NCI-H128 (cell line): ENCODE data around the gene ADAMTS9.

Experiments
- DNase-seq: peaks from one replicate; lab custom pipeline; 2025; ENCODE audit not compliant: unreplicated experiment; lab: John Stamatoyannopoulos, UW

Gene ADAMTS9

DNA sequence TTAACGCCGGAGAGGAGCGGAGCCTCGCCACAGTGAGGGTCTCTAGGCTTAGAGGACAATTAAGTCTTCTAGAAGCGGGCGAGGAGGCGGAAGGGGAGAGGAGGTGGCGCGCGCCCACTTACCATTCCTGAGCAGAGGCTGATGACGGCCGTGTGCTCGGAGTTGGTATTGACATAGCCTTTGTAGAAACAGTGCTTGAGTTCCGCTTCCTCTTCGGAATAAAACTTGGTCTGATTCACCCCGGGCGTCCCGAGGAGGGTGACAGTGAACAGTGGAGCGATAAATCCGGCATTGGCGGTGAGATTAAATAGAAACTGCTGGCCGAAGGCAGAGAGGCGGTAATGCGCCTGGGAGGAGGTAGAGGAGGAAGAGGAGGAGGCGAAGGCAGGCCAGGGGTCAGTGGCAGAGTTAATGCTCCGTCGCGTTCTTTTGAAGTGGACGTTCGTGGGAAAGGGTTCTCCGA is 1.3 kb downstream of the ADAMTS9 start:
- no peak for DNase-seq

DNA sequence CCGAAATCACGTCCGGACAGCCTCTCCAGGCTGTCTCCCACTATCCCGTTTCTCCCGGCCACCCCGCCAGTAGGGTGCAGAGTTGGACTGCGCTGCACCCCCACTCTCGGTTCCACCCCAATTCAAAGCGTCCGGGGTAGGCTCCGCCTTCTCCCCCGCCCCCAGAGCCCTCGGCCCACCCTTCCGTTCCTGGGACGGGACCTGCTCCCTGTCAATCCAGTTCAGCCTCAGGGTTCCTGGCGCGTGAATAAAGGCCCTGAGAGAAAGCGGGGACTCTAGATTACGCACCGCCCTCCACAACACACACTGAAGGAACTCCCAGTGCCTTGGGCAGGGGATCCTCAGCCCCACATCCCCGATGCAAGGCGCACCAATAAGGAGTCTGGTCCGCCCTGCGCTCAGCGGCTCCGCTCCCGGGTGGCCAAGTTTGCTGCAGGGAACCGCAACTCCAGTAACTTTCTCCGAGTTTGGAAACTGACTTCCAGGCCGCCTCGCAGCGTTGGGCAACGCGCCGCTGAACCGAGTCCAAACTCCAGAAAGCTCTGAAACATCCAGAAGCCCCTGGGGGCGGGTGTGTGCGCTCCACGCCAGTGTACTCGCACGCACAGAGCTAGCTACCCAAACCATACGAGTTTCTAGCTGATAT is 1.9 kb downstream of the ADAMTS9 start:
- DNase-seq, result no peak

DNA sequence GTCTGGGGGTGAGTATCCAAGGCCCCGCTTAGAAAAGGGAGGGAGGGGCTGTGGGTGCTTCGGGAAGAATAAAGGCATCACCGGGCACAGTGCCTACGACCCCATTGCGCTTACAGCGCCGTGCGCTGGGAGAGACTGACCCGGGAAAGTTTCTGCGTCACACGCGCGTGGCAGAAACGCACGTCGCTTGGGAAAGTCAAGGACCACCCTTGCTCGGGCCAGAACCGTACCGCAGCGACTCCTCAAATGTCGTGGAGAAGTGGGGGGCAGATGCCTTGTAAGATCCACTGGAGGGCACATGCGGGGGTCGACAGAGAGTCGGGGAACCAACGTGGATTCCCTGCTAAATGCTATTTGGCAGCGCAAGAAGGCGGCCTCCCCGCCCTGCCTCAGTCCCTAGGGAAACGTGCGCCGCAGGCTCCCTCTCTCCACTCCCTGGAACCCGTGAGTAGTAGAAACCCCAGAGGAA is 2.4 kb downstream of the ADAMTS9 start:
- DNase-seq, result no peak

DNA sequence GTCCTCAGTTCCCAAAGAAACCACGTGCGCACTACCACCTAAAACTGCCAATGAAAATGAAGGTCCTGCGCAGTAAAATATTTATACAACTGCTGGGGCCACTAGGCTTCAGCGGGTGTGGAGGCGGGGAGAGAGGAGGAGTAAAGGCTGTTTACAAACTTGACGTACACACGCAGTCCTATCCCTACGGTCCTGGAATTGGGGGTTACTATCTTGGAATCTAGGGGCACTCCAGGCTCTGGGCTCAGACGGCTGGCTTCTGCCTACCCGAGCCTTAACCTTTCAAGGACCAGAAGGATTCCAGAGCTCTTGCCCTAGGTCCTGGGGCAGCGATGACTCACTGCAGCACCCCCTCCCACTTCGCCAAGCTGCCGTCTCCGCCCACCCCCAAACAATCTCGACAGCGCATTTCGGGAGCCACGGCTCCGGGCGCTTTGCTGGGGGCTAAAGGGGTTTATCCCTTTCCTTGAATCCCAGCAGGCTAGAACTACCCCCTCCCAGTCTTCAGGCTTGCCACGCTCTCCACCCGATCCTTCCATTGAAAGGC is 3.0 kb downstream of the ADAMTS9 start:
- DNase-seq, result no peak

DNA sequence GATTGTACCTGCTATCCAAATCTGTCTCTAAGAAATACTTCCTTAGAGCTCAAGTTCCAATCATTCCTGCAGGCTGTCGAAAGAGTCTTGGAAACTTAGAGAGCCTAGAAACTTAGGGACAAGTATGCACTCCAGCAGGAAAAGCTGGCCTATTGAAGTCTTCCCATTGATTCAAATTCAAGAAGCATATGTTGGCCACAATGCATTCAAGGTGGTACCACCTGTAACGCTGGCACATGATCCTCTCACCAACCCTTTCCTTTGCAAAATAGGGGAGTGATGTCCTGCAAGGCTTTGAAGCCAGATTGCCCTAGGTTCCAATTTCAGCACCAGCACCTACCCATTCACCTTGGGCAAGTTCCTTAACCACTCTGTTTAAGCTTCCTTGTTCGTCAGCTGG is 6.0 kb downstream of the ADAMTS9 start:
- DNase-seq, result no peak

DNA sequence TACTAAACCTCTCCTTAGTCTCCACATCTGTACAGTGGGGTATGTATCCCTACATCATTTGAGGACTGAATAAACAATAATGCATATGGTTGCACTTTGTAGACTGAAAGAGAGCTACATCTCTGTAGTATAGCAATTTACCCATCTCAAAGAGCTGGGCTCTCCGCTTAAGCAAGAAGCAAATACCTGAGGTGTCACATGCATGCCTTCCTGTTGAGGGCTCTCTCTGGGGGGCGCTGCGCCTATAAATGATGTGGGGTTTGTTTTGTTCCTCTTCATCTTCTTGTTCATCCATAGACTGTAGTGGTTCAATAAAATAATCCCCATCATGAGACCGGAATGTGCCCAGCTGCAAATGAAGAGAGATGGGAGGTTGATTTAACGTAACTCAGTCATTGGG is 6.8 kb downstream of the ADAMTS9 start:
- DNase-seq, result no peak

DNA sequence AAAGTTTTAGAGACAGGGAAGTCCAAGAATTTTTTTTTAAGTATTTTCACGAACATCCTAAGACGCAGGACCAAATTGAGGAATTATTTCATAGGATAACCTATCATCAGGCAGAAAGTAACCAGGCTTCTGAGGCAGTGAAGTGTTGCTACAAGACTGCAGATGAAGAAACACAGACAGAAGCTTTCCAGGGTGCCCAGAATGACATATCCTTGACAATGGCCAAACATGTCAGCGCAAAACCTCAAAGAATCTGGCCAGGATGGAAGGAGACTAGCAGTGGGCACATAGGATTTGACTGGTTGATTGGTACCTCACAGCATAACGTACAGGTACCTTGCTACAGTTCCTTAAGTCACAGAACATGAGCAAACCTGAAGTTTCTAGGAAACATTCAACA is 7.5 kb downstream of the ADAMTS9 start:
- DNase-seq, result no peak

DNA sequence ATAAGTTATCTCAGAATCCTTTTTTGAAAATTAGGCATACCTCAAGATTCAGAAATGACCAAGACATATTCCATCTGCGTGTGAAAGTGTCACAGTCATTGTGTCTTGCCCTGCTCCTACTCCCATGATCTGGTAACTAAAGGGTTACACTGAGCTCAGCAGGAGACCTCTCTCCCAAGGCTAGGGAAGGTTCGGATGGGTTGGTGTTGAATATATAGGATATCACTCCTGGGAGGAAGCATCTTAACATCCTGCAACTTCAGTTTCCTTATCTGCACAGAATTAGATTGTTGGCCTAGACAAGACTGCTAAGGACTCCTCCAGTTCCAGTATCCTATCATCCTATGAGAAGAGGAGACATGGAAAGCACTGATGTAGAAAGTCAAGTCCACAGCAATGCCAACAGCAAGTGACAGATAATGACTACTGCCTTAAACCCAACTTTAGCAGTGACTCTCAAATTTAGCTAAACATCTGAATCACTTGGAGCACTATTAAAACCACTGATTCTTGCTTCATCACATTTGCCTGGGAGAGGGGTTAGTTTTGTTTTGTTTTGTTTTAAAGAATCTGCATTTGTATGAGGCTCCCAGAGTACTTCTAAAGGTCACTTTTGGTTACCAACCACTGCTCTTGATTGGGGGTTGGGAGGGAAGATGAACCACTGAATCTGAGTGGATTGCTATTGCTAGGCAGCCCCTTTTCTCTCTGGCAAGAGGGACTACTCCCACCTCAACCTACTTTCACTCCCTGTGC is 9.7 kb downstream of the ADAMTS9 start:
- DNase-seq, result no peak

DNA sequence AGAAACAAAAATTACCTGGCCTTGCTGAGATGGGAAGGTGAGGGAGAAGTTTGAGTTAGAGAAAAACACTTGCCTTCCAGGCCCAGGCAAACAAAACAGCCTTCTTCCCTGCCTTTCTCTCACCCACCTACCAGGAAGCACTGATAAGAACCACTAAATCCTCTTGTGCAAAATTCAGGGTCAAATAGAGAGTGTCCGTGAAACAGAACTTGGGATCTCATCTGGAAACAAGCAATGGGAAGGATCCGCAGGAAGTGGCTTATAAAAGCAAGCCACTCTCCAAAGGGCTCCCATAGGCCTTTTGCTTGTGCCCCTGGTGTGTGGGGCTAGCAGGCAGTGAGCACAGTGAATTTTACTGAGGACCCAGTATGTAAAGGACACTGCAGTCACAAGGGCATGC is 11.0 kb downstream of the ADAMTS9 start:
- DNase-seq, result no peak

DNA sequence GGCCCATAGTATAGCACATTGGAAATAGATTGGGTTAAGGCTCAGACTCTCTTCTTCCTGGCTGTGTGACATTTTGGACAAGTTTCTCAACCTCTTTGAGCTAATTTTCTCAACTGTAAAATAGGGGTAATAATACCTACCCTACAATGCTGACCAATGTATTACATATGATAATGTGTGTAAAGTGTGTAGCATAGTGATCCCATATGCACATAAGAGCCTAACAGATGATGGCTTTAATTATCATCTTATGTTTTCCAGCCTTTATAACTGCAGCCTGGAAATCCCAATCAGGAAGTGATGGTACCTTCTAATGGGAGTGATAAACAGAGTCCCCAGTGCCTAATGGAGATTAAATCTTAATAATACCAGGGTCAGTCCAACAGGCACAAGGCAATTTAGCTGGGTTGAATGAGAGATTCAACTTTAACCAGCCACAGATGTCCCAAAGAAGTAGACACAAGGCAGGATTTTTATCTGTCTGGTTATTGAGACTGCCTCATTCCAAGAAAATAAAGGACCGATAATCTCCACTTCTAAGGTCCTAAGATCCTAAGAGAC is 12.0 kb downstream of the ADAMTS9 start:
- no peak for DNase-seq

DNA sequence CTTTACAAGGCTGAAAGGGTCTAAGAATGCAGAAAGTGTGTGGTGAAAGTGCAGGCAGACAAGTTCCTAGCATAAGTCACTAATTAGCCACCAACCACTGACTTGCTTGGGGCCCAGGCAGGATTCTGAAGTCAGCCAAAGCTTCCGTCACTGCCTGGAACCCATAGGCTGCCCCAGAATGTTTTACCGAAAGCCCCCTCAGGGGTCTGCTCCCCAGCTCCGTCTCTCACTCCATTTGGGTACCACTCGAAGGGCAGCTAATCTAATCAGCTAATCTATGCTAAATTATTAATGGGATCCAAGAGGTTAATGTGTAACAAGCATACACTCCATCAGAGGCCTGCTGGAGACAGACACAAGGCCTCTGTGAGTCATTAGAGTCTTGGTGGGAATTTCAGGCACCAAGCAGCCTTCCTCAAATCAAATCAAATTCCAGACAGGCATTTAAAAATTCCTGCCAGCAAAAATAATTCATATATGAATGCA is 13.2 kb downstream of the ADAMTS9 start:
- no peak for DNase-seq

DNA sequence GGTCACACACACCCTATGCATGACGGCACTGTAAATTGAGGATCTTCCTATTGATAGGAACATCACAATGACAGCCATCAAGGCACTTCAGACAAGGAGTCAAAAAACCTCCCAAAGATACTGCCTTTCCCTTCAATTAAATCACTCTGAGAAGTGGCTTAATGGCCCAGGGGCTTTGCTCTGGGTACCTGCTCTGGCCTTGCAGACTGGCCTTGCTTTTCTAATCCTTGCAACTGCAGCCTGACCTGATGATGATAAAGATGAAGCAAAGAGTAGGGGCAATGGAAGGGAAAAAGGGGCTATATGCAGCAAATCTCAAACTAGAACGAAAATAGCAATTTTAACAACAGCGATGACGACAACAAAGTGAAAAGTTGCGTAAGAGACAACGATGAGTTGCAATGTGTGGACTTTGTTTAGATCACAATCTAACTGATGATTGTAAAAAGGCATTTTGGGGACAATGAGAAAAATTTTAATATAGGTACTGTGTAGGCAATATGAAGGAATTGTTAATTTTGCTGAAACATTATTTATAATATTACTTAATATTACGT is 14.6 kb downstream of the ADAMTS9 start:
- DNase-seq, result no peak

DNA sequence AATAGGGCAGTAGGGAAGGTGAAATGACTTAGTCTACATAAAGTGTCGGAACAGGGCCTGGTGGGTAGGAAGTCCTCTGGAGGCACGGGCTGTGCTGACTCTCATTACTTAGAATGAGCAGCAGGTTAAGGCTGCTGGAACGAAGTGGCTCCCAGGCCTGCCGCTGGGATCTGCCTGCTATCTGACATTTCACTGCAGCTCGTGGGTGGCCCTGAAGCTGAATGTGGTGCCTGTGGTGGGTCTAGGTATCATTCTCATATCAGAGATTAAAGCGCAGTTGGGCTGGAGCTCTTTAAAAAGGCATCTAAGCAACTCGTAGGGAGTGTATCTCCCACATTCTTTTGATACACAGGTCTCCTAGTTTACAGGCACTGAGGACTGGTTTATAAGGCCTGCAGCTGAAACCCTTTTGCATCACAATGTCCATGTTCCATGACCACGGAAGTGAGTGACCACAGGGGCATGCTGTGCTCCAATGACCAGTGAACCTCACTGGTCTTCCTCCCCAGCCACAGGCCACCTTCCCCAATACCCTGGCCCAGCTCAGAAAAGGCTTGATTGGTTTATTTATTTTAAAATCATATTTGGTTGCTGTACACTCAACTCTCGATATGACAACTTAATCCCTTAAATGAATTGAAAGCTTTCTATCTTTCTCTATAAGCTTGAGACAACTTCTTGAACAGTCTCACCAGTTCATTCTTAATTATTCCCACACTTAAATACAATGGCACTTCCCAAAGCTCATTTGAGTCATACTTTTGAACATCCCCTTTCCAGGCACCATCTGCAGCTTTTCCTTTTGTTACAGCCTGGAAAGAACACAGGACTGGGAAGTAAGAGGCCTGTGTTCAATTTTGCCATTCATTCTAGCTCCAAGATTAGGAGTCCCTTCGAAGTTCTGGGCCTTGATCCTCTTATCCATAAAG is 19.0 kb downstream of the ADAMTS9 start:
- no peak for DNase-seq

DNA sequence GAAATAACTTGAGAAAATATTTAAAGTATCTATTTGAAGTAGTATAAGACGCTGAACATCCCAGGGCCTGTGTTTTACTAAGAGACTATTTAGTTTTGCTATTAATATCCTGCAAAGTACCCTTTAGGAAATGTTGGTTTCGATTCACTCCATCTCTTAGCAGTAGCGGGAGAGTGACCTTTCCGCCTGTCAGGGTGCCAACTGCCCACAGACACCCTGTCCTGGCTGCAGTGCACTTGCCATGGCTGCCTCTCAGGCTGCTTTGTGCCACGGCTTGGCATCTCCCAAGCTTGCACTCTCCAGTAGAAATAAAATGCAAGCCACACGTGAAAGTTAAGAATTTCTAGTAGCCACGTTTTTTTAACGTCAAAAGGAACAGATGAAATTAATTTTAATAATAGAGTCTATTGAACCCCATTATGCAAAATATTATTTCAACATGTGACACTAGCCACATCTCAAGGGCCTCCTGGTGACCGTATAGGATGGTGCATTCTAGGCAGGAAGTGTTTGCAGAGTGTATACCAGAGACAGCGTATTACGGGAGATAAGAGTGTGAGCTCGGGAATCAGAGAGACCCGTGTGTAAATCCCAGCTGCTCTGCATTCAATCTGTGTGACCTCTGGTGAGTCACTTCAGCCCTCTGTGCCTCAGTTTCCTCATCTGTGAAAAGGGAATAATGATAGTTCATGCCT is 19.8 kb downstream of the ADAMTS9 start:
- DNase-seq, result no peak

DNA sequence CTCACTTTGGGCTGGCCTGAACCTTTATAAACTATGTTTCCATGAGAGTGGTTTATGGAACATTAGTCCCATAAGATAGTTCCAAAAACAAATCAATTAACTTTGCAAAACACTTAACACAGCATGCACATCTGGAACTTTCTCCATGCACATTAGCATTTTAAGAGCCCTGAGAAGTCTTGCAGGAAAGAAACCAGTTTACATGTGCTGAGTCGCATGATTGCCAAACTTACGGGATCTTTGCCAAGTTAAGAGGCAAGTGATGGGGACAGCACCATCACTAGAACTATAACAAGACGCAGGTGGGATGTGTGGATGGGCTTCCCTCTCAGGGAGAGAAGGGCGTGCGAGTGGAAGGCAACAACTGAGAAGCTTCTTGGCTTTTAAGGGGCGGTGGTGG is 20.7 kb downstream of the ADAMTS9 start:
- no peak for DNase-seq

DNA sequence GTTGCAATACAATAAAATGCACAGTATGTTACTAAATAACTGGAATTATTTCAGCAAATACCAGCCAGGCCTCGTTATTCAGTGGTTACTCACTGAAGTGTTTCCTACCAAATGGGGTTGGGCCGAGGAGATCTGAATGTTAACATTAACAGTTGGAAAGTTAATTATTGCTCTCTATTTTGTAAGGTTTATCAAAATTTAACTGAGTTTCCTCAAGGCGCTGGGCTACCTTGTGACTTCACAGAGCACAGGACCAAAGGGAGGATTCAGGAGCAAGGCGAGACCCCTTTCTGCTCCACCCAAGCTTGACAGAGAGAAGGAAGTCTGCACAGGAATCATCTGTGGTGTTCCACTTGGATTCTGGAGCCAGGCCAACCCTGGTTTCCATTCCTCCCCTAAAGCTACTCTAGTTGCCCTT is 21.6 kb downstream of the ADAMTS9 start:
- DNase-seq, result no peak

DNA sequence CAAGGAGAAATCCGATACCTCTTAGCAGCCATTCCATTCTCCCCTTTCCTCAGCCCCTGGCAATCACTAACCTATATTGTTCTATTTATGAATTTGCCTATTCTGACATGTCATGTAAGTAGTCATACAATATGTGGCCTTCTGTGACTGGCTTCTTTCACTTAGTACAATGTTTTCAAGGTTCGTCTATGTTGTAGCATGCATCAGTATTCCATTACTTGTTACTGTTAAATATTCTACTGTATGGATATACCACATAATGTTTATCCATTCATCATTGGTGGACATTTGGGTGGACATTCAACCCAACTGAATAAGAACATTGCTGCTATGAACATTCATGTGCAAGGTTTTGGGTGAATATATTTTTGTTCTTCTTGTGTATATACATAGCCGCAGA is 23.4 kb downstream of the ADAMTS9 start:
- DNase-seq, result no peak

DNA sequence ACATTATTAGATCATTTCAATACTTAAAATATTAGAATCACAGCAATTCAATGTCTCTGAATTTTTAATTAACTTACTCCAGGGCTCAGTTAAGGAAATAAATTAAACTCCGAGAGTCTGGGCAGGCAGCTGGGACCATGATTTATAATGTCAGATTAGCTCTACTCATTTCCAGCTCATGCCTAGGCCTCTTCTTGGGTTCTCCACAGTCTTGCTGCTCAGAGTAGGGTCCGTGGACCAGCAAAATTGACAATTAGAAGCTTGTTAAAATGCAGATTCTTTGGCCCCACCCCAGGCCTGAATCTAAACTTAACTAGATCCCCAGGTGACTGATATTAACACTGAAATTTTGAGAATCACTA is 28.2 kb downstream of the ADAMTS9 start:
- no peak for DNase-seq

DNA sequence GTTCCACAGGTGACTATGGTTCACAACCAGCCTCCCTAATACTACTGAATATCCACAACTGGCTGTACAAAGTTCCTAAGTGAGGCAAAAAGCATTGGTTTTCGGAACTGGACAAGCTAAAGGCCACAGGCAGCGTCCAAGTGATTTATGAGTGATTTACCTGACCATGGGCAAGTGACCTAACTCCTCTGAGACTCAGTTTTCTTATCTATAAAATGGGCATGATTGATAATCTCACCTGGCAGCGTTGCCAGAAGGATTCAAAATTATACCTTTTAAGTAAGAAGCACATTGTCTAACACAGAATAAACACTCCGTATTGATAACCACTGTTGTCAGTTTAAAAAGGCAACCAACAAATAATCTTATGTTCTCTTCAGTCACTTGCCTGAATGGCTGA is 29.8 kb downstream of the ADAMTS9 start:
- no peak for DNase-seq

DNA sequence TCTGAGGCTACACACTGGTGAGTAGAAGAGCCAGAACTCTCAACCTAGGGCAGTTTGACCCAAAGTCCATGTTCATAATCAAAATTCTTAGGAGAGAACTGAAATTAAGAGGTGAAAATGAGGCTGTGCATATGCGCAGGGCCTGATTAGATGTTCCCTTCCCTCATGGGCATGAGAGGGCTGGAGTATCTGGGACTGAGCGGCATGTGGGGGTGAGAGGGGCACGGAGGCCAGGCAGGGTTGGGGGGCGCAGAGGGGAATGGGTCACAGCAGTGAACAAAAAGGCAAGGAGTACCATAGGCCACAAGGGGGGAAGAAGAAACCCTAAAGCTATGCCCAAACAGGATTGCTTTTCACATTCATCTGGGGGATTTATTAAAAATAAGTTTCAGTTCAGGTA is 31.3 kb downstream of the ADAMTS9 start:
- DNase-seq, result no peak
